ENCODE data around the gene PLCB2.

GRCh38 chr15:40328176-40328575, 20.4 kb upstream of the PLCB2 start:
- no peak for TF ChIP-seq TEAD4 (IDR thresholded peaks at IDR 0.05; ENCODE audit: borderline replicate concordance, insufficient read depth)
- TF ChIP-seq POLR2AphosphoS5 (IDR thresholded peaks at IDR 0.05; ENCODE audit: low read depth, low read length), result no peak
- no peak for TF ChIP-seq MXI1 (IDR thresholded peaks at IDR 0.05; ENCODE audit: low read depth, low read length)
- TF ChIP-seq IRF3 (IDR thresholded peaks at IDR 0.05; ENCODE audit: low read depth, low read length), result no peak
- no peak for TF ChIP-seq EP300 (IDR thresholded peaks at IDR 0.05; ENCODE audit: borderline replicate concordance in 1 of 2, low read depth in 1 of 2, low read length in 1 of 2)
- no peak for TF ChIP-seq YY1 (IDR thresholded peaks at IDR 0.05; ENCODE audit: low read depth)
- no peak for TF ChIP-seq CTCF (IDR thresholded peaks at IDR 0.05)
- no peak for TF ChIP-seq USF1 (IDR thresholded peaks at IDR 0.05; ENCODE audit: borderline replicate concordance, low read depth)

All from SK-N-SH (cell line).